GM10266 (cell line): ENCODE data around the gene DNAJC17.

Experiments used
- DNase-seq: peaks from one replicate; pipeline ENCODE4 v3.0.0; 2012; ENCODE audit errors: extremely low spot score
- TF ChIP-seq, protein P1 (sequence below): IDR thresholded peaks from 2 replicates; pipeline ENCODE4 v1.5.1; 2012; ENCODE audit warnings: mild to moderate bottlenecking, low read depth; ENCODE audit not compliant: control insufficient read depth, insufficient read depth; ENCODE audit errors: missing control alignments

DNAJC17 gene

DNA sequence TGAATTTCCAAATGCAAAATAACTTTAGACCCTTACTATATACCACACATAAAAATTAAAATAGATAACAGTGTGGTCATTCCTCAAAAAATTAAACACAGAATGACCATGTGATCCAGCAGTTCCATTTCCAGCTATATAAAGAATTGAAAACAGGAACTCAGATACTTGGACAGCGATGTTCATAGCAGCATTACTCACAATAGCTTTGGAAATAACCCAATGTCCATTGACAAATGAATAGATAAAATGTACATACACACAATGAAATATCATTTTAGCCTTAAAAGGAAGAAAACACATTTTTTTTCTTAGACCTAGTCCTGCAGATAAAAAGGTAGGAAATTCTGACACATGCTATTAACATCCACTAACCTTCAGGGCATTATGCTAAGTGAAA is 85.6 kb downstream of the DNAJC17 start:
- no peak for DNase-seq
- TF ChIP-seq, protein P1, sequence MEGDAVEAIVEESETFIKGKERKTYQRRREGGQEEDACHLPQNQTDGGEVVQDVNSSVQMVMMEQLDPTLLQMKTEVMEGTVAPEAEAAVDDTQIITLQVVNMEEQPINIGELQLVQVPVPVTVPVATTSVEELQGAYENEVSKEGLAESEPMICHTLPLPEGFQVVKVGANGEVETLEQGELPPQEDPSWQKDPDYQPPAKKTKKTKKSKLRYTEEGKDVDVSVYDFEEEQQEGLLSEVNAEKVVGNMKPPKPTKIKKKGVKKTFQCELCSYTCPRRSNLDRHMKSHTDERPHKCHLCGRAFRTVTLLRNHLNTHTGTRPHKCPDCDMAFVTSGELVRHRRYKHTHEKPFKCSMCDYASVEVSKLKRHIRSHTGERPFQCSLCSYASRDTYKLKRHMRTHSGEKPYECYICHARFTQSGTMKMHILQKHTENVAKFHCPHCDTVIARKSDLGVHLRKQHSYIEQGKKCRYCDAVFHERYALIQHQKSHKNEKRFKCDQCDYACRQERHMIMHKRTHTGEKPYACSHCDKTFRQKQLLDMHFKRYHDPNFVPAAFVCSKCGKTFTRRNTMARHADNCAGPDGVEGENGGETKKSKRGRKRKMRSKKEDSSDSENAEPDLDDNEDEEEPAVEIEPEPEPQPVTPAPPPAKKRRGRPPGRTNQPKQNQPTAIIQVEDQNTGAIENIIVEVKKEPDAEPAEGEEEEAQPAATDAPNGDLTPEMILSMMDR: no peak

DNA sequence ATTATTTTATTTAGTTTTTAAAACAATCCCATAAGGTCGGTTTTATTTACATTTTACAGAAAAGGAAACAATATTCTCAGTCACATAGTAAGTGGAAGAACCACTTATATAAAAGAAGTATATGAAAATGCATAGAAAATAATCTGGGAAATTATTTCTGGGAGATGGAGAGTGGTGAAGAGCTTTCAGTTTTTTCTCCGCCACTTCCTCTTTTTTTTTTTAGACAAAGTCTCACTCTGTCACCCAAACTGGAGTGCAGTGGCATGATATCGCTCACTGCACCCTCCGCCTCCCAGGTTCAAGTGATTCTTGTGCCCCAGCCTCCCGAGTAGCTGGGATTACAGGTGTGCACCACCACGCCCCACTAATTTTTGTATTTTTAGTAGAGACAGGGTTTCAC is 91.1 kb downstream of the DNAJC17 start:
- TF ChIP-seq, protein P1: no peak
- DNase-seq: no peak
